ENCODE measurements around the gene ESD. TPM values are rescaled to one million over a fixed set of nuclear protein-coding genes. Genes with fewer than 3 reads are reported as not detected.
"Not testable (repeated sequence)": the region's sequence is repeated elsewhere in the genome, so short reads cannot be mapped to it uniquely, and the experiment has no call there.

Gene ESD
- total RNA-seq, 1 experiment from 2014 or later, result 188 TPM

DNA sequence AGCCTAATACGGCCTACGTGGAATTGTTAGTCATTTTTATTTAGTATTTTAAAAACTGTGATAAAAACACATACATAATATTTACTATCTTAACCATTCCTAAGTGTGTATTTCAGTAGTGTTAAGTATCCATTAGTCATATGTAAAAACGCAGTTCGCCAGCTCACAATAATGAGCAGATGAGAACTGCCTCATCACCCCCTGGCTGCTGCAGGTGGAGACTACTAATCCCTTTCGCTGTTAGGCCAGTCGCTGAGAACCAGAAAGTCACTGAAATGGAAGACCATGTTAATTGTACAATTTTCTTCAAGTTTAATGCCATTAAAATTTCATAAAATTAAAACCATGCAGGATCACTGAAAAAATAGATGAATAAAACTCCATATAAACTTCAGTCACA is 1.6 kb downstream of the ESD start:
- DNase-seq (ENCODE audit: low read depth), result no peak

DNA sequence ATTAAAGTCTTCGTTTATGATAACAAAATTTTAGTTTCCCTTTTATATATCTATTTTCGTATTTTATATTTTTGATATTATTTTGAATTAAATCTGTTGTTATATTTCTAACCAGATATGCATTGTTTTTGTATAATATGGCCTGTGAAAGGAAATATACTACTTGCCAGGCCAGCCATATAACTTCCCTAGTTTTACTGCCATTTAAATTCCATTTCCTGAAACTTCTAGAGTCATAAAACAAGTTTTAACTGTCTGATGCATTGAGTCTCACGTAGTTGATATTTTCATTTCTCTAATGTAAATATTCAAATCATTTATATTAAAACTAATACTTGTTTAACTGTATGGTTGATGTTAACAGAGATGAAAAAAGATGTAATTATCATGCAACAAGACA is 13.5 kb downstream of the ESD start:
- no peak for DNase-seq (ENCODE audit: low read depth)

DNA sequence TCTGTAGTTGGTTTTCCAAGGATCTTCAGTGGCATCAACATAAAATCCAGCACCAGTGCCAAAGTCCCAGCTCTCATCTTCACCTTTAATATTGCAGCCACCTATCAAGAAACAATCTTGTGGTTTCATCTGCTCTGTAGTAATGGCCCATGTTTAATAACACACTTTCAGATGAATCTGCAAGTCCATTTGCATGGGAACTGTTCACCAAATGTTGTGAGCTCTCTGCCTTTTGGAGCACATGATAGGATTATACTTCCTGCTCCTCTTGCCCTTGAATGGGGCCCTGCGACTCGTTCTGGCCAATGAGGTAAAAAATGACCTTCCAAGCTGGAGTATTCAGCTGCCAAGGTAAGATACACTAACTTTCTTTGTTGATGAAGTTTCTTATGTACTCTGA is 14.3 kb downstream of the ESD start:
- no peak for DNase-seq (ENCODE audit: low read depth)

DNA sequence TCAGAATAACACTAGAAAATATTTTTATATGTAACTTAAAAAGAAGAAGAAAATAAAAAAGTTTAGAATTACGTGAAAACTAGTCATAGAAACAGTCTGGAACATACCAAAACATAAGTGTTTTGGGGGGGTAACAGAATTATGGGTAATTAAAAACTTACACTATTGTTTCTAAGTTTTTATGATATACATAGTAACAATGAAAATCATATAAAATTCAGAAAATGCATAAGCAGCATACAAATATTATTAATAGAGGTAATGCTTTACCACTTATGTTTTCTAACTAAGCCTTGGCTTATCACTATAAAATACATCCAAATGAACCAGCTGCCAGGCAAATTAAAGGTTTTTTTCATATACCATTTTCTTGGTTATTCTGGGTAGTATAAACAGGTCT is 14.9 kb downstream of the ESD start:
- DNase-seq (ENCODE audit: low read depth), result no peak

DNA sequence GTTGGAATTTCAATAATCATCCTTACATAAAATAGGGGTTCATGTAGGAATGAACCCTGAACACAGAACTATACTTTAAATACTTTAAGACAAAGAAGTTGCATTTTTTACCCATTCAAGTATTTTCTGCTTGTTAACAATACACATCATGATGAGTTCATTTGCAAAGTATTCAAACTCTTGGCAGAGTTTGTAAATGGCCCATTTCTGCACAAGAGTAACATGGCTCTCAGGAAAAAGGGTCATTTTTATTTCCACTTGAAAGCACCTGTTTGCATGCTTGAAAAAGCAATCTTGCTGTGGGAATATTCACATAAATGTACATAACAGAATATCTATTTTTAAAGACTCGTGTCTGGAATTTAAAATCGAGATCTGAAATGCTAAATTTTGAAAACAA is 18.1 kb downstream of the ESD start:
- no peak for DNase-seq (ENCODE audit: low read depth)

DNA sequence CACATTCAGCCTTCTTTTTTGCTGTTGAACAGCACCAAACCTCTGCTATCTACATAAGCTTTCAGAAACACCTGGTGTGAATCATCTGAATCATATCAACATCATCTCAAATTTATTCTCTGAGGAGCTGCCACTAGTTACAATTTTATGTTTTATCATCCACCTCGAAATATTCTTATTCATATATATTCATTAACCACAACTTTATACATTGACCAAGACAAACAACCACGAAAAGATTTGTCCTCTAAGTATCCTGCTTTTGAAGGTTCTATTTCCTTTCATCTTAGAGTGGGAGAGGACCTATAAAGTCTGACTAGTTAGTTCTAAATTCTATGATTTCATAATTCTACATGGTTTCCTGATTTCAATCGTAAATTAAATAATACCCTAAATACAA is 18.9 kb downstream of the ESD start:
- no peak for DNase-seq (ENCODE audit: low read depth)

DNA sequence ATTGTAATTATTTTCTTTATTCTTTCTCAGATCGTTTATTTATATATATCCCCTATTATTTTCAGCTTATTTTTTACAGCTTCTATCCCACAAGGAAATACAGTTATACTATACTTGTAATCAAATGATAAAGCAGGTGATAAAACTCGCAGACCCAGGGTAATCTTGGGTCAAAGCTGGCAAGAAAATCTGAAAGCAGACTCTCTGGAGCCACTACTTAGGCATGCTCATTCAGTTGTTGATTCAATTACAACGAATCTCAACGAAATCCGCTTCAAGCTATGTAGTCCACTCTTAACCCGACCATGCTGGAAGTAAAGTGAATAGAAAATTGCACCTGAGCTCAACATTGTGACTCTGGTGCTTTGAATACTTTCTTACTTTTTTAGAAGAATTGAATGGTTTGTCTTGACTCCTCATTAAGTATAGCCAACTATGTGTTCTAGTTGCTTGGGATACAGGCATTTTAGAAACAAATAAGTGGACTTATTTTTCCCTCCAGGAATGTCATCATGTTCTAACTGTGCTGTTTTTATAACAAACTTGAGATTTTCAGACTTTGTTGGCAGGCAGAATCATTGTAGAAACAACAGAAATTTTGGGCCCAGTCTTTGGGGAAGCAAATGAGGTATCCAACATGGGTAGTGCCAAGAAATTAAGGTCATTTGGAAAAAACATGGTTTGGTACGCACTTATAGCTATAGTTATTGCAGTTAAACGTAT is 21.4 kb downstream of the ESD start:
- no peak for DNase-seq (ENCODE audit: low read depth)

DNA sequence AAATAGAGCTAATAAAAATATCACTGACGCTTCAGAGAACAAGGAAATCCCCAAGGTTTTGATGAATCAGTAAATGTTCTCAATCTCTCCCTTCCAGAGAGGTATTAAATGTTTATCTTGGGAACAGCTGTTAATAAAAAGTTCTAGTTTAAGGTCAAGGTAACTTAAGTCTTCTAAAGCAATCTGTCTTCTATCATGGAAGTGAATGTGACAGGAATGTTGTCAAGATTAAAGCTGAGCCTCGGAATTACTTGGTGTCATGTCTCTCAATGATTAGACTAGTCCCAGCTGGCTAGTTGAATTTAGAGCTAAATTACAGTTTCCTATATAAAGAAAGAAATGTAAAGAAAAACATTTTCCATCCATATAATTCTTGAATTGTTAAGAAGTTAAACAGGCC is 23.4 kb downstream of the ESD start:
- no peak for DNase-seq (ENCODE audit: low read depth)

DNA sequence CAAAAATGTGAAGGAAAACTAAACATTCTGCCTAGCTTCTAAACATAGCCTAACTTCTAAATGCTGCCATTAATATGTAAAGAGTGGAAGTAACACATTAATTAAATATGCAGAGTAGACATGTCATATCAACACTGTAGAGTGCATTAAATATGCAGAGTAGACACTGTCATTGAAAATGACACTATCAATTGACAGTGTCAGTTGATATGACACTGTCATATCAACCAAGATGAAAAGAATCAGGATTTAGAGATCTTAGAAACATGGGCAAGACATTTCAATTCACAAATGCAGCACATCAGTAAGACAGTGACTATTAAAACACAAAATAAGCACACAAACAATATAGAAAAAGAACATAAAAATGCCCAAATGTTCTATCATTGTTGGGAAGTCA is 25.3 kb downstream of the ESD start:
- no peak for DNase-seq (ENCODE audit: low read depth)

DNA sequence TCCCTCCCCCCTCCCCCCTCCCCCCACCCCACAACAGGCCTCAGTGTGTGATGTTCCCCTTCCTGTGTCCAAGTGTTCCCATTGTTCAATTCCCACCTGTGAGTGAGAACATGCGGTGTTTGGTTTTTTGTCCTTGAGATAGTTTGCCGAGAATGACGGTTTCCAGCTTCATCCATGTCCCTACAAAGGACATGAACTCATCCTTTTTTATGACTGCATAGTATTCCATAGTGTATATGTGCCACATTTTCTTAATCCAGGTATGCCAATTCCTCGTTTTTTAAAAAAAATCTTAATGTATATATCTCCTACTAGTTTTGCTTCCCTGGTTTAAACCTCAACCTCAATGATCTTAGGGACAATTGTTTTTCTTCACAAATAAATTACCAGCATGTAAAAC is 27.0 kb downstream of the ESD start:
- not testable (repeated sequence) for DNase-seq (ENCODE audit: low read depth)

DNA sequence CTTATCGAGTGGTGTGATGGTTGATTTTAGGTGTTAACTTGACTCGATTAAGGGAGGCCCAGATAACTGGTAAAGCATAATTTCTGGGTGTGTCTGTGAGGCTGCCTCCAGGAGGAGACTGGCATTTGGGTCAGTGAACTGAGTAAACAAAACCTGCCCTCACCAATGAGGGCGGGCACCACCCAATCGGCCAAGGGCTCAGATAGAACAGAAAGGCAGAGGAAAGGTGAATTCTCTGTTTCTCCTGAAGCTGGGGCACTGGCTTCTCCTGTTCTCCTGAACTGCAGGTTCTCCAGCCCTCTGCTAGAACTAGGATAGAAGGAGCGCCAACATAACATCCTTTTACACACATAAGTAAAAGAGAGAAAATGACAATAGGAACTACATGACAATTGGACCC is 35.1 kb downstream of the ESD start:
- DNase-seq (ENCODE audit: low read depth), result no peak

DNA sequence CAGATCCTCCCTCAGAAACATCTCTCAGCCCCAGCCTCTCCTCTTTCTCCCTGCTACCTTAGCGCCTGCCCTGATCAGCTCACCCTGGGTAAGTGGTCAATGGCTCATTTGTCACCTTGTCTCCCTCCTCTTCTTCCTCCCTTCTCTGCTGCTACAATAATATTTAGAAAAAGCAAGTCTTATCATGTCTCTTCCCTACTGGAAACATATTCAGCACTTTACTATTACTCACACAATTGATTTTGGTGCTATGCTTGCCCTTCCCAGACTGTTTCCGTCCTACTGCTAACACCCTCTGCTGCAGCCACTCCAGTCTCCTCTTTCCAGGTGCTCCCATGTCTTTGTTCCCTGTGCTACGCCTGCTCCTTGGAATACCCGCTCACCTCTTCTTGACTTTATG is 35.8 kb downstream of the ESD start:
- no peak for DNase-seq (ENCODE audit: low read depth)

DNA sequence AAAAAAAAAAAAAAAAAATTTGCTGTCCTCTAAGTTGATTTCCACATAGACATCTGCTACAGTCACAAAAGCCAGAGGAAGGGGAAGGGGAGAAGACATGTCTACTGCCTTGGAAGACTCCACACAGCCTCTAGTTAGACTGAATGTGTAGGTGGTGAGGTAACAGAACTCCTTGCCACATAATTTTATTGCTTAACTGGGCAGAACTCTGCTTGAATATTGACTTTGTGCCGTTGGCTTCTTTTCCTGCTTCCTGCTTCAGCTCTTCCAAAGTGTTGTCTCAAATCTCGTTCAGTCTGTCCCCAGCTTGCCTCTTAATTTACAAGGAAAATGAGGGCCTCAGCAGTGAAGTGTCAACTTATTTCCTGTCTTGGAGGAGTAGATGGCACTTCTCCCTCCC is 37.1 kb downstream of the ESD start:
- DNase-seq (ENCODE audit: low read depth), result no peak

DNA sequence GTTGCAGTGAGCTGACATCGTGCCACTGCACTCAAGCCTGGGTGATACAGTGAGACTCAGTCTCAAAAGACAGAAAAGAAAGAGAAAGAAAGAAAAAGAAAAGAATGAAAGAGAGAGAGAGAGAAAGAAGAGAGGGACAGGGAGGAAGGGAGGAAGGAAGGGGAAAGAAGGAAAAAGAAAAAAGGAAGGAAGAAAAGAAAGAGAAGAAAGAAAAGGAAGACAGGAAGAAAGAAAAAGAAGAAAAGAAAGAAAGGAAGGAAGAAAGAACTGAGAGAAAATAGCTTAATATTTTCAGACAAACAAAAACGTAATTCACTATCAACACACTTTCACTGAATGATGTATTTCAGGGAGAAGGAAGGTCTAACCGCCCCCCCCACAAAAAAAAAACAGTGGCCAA is 39.3 kb downstream of the ESD start:
- no peak for DNase-seq (ENCODE audit: low read depth)

DNA sequence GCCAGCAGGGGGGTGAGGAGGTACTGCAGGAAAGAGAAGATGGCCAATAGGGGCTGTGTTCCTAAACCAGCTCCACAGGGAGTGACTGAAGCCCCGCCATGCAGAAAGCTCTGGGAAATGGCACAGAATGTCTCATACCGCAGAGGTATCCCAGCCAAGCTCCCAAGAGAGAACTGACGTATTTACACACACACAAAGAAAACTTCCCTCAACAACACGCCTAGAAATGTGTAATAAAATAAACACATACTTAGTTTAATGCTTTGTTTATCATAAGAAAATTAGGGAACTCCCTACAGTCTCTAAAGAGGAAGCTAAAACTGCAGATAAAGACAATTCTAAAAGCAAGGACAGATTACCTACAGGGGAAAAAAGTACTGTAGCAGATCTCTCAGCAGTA is 40.0 kb downstream of the ESD start:
- DNase-seq (ENCODE audit: low read depth), result no peak

DNA sequence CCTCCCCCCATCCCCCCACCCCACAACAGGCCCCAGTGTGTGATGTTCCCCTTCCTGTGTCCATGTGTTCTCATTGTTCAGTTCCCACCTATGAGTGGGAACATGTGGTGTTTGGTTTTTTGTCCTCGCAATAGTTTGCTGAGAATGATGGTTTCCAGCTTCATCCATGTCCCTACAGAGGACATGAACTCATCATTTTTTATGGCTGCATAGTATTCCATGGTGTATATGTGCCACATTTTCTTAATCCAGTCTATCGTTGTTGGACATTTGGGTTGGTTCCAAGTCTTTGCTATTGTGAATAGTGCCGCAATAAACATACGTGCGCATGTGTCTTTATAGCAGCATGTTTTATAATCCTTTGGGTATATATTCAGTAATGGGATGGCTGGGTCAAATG is 41.5 kb downstream of the ESD start:
- not testable (repeated sequence) for DNase-seq (ENCODE audit: low read depth)

DNA sequence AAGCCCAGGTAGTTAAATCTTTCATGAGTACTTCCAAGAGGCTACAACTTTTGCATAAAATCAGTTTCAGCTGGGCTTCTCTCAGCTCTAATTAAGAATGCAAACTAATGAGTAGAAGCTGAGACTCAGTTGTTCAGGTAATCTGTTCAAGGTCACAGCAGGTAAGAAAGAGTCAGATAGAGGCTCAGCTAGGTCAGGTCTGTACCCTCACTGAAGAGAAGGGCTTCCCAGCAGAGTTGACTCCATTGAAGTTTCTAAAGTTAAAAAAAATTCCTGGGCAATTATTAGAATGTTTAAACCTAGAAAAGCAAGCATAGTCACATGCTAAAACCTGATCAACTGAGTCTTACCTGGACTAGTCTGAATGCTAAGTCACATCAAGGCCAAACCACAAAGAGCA is 42.1 kb downstream of the ESD start:
- DNase-seq (ENCODE audit: low read depth), result no peak

DNA sequence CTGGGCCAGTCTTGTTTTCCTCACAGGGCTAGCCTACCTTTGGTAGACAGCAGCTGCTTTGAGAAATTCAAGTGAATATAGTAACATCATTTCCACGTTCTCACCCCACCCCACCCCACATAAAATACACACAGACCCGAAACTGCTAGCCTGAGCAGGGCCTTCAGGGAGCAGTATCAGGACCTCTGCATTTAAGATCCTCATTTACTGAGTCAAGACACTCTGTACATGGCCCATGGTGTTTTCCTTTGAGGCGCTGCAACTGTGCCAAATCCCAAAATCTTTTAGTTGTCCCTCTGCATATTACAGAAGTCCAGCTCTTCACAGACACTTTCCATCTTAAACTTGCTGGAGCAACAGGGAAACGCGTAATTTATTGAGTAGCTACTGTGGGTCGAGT is 43.0 kb downstream of the ESD start:
- no peak for DNase-seq (ENCODE audit: low read depth)

DNA sequence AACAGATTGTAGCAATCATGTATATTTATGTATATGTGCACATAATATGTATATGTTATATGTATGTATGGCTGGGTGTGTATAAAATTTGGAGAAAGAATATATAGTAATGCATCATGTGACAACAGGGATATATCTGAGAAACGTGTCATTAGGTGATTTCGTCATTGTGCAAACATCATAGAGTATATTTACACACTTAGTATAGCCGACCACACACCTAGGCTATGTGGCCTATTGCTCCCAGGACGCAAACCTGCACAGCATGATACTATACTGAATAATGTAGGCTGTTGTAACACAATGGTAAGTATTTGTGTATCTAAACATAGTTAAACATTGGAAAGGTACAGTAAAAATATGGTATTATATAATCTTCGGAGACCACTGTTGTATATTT is 43.8 kb downstream of the ESD start:
- DNase-seq (ENCODE audit: low read depth), result no peak

DNA sequence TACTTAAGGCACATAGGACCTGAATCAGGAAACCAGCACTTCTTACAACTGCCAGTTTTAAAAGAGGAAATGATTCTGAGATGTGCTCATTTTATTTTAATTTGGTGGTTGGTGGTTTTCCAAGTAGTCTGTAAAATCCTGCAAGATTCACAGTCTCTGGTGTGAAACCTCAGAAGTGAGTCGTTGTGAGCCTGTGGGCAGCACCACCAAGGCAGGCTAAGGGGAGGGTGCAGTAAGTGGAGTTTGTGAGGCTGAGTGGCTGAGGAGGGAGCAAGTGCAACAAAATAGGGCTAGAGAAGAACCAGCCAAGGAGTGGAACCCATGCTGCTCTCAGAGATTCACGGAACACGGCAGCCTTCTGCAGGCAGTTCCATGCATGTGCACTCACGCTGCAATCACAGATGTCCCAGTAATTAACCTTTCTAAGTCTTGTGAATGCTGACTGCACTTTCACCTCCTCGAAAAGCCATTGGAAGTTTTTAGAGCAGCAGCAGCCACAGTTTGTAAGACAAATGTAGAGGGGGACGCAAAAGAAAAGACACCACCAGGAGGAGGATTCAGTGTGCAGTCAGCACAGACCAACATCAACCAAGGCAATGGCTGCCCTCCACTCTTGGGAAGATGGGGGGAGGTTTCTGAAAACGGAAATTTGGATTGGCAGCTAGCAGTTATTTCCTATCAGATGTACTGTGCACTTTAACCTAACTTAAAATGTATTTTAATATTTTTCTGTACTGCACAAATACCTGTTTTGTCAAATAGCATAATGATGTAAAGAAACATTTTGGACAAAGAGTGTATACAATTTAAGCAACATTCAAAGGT is 44.9 kb downstream of the ESD start:
- no peak for DNase-seq (ENCODE audit: low read depth)

DNA sequence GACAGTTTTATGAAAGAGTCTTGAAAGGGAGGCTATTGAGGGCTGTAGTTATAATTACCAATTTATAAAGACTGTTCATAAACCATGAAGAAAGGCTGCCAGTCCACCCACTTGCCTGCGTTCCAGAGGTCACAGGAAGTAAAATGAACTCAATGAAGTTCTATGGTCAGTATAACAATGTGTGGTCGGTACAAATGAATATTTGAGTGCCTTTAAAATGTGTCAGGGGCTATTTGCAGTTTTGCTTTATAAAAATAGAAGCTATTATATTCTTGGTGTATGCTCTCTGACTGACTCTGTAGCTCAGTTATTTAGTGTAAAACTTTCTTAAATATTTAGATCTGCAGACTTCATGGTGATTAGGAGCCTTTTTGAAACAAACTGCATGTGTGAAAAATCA is 47.0 kb downstream of the ESD start:
- no peak for DNase-seq (ENCODE audit: low read depth)

DNA sequence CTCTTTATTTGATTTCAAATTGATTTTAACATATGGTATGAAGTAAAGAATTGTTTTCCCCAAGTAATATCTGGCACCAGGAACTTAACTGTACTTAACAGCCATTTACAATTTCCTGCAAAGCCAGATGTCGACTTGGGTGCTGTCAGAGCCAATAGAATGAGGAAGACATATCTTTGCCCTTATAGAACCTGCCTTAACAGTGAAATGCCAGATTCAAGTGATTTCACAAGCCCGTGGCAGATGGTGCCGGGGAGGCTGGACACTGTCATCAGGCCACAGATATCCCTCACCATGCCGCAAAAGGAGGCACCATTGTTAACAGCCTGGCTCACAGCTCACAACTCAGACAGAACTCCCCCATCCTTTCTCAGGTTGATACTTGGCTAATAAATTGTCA is 48.7 kb downstream of the ESD start:
- no peak for DNase-seq (ENCODE audit: low read depth)

DNA sequence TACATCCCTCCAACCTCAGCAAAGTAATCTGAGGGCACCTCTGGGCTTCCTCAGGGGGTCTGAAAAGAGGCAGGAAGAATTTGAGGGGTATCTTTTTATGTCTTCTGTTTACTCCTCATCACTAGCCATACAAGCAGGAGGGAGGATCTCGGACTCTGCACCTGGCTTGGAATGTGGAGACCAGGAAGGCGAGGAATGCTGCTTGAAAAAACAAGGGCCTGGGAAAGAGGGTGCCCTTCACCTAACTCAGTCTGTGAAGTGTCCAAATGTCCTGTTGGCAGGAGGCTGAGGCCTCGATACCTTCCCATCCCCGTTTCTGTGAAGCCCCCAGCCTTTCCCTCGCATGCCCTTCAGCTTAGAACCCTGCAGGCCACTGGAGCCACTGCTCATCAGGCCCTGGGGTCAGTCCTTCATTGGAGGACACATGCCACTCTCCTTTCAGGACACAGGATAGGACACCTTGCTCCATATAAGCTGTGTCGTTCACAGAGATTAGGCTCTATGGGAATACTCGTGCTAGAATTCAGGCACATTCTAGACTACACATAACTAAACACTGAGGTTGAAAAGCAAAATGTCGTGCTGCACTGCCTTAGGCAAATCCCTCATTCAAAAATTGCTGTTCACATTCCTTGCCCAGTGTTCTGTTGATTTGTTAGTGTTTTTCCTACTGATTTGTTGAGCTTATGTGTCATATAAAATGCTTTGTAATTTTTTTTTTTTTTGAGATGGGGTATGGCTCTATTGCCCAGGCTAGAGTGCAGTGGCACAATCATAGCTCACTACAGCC is 49.7 kb downstream of the ESD start:
- no peak for DNase-seq (ENCODE audit: low read depth)
